Type B pancreatic cell (in vitro differentiated cells): ENCODE results near the gene DIPK1B. TPM values are rescaled to one million over a fixed set of nuclear protein-coding genes. Genes with fewer than 3 reads are reported as not detected.

Source experiments
- DNase-seq: peaks from one replicate; pipeline ENCODE4 v3.0.0; 2021; ENCODE audit warnings: mixed read lengths; ENCODE audit not compliant: unreplicated experiment; ENCODE audit errors: extremely low spot score
- H3K27ac Mint-ChIP-seq: 2 replicates; pipeline ENCODE4 v1.8.0; 2021; ENCODE audit warnings: mild to moderate bottlenecking, mixed read lengths
- H3K27me3 Mint-ChIP-seq: 2 replicates; pipeline ENCODE4 v1.8.0; 2021; ENCODE audit warnings: mixed read lengths
- H3K36me3 Mint-ChIP-seq: 2 replicates; pipeline ENCODE4 v1.8.0; 2021; ENCODE audit warnings: mixed read lengths
- H3K4me1 Mint-ChIP-seq: one replicate; pipeline ENCODE4 v1.8.0; 2021; ENCODE audit warnings: mixed read lengths; ENCODE audit not compliant: unreplicated experiment
- H3K4me3 Mint-ChIP-seq: 2 replicates; pipeline ENCODE4 v1.8.0; 2021; ENCODE audit warnings: mild to moderate bottlenecking, mixed read lengths
- H3K9me3 Mint-ChIP-seq: 2 replicates; pipeline ENCODE4 v1.8.0; 2021; ENCODE audit warnings: mixed read lengths
- total RNA-seq: library from RNA; stranded (reverse); gene quantifications from 2 replicates; pipeline ENCODE4 v1.2.1, GENCODE V29; 2021; ENCODE audit warnings: low replicate concordance
- TF ChIP-seq, protein P1 (sequence below): fragments of 200-600 bp; sonication (generic); conservative IDR thresholded peaks from 2 replicates; pipeline ENCODE4 v1.5.0; 2021; ENCODE audit warnings: antibody characterized with exemption, mild to moderate bottlenecking

The DIPK1B gene
- total RNA-seq, 1 donor from 2014 or later = 48.7 TPM

DNA sequence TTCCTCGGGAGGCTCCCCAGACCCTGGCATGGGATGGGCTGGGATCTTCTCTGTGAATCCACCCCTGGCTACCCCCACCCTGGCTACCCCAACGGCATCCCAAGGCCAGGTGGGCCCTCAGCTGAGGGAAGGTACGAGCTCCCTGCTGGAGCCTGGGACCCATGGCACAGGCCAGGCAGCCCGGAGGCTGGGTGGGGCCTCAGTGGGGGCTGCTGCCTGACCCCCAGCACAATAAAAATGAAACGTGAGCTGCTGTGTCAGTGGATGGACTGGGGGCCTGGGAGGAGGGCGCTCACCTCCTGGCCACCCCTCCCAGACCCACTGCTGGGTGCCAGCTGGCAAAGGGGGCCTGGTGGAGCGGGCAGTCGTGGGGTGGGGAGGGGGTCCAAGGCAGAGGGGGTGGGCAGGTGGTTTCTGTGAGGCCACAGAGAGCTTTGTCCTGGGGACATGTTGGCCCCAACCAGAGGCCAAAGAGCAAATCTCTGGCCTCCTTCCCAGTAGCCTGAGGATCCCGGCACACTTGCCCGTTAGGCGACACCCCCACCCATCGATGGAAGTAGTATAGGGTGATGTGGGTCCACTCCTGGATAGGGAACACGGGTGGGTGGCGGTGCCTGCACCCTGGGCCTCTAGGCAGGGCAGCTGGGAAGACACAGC, 39.8 kb upstream of the DIPK1B start:
- no peak overlapping the region for H3K4me3 Mint-ChIP-seq
- H3K4me1 Mint-ChIP-seq = no peaks in the 10 kb centered on the region
- no peak for DNase-seq
- TF ChIP-seq, protein P1, sequence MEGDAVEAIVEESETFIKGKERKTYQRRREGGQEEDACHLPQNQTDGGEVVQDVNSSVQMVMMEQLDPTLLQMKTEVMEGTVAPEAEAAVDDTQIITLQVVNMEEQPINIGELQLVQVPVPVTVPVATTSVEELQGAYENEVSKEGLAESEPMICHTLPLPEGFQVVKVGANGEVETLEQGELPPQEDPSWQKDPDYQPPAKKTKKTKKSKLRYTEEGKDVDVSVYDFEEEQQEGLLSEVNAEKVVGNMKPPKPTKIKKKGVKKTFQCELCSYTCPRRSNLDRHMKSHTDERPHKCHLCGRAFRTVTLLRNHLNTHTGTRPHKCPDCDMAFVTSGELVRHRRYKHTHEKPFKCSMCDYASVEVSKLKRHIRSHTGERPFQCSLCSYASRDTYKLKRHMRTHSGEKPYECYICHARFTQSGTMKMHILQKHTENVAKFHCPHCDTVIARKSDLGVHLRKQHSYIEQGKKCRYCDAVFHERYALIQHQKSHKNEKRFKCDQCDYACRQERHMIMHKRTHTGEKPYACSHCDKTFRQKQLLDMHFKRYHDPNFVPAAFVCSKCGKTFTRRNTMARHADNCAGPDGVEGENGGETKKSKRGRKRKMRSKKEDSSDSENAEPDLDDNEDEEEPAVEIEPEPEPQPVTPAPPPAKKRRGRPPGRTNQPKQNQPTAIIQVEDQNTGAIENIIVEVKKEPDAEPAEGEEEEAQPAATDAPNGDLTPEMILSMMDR = no peak
- H3K9me3 Mint-ChIP-seq = no peaks in the 10 kb centered on the region
- no peak overlapping the region for H3K27ac Mint-ChIP-seq
- H3K27me3 Mint-ChIP-seq = no peaks in the 10 kb centered on the region
- no peaks in the 10 kb centered on the region for H3K36me3 Mint-ChIP-seq

DNA sequence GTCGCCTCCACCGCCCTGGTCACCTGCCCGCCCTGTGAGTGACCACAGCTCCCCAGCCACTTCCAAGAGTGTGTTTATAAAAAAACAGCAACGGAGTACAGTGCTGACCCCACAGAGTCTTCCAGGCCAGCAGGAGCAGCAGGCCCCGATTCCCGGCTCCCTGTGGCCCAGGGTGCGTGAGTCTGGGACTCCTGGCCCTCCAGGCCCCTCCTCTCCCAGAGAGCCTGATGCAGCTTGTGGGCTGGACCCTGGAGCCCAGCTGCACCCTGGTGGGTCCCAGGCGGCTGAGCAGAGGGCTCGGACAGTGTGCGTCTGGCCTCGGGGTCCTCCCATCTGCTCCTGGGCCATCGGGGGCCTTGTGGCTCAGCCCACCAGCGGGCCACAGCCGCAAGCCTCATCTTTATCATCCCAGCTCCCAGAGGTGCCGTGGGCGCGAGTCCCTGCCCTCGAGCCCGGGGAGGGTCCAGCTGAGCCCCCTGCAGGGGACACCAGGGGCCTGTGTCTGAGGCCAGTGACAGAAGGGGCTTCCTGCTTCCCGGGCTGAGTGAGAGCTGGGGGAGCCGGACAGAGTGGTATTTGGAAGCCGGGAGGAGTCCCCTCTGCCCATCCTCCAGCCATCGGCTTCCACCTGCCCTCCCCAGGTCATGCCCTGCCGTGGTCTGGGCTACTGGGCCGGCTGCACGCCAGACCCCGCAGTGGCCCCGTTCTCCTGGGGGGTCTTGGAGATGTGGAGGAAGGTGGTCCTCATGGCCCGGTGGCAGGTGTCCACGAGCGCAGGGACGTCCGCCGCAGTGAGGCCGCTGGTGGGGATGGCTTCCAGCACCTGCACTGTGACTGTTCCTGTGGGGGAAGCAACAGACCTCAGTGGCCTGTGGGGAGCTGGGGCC, 39.0 kb upstream of the DIPK1B start:
- H3K4me3 Mint-ChIP-seq = no peak overlapping the region
- no peaks in the 10 kb centered on the region for H3K4me1 Mint-ChIP-seq

DNA sequence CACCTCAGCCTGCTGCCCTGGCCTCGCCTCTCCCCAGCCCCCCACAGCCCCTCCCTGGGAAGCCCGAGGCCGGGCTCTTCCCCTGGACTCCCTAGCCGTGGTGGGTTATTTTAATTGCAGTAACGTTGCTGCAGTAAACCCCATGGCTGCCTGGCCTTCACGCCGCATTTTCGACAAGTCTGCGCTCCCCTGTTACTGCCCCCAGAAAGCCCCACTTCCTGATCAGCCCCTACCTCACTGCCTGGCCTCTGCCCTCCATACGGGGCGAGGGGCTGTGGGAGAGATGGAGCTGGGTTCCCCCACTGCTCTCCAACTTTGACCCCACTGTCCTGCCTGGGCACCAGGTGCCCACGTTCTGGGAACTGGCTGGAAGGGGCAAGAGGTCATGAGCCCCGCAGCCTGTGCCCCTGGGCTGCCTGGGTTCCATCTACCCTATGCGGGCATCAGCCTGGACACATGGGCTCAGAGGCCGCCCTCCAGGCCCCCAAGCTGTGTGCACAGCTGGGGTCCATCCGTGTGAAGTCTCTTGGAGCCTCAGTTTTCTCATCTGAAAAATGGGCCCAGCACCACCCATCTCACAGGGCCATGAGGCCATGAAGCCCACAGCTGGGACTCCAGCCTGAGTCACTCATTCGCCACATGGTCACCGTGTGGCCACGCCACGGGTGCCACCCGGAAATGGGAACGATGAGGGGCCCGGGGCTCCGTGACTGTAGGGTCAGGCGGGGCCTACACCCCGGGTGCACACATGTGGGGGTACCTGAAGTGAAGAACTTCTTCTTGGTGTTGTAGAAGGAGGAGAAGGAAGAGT, 38.2 kb upstream of the DIPK1B start:
- H3K36me3 Mint-ChIP-seq = no peaks in the 10 kb centered on the region
- no peak overlapping the region for H3K27ac Mint-ChIP-seq
- H3K4me1 Mint-ChIP-seq = no peaks in the 10 kb centered on the region
- no peak for DNase-seq
- no peaks in the 10 kb centered on the region for H3K27me3 Mint-ChIP-seq
- no peaks in the 10 kb centered on the region for H3K9me3 Mint-ChIP-seq
- no peak overlapping the region for H3K4me3 Mint-ChIP-seq
- TF ChIP-seq, protein P1 = no peak

More for the DNA sequence above, 39.0 kb upstream of the DIPK1B start:
- H3K36me3 Mint-ChIP-seq = no peaks in the 10 kb centered on the region
- H3K27me3 Mint-ChIP-seq = no peaks in the 10 kb centered on the region
- no peaks in the 10 kb centered on the region for H3K9me3 Mint-ChIP-seq
- TF ChIP-seq, protein P1 = no peak
- H3K27ac Mint-ChIP-seq = no peak overlapping the region
- no peak for DNase-seq

DNA sequence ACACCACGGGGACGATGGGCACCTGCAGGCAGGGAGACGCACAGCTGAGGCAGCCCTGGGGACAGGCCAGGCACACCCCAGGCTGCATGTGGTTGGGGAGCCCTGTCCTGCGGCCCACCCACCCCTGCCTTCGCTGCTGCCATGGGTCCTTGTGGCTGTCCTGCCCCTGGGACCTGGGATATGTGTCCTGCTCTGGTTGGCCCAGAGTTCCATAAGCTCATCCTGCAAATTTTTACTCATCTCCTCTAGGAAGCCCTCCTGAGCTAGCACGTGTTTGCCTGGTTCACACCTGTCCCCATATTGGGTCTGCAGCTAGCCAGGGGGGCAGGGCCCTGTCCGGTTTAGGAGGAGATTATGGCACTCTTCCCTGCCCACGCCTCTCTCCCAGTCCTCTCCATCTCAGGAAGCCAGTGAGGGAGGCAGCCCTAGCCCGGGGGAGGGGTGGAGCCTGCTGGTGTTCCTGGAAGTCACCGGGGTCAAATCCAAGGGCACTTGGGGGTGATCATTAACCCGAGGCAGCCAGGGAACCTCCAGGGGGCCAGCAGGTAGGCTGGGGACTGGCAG, 37.5 kb upstream of the DIPK1B start:
- H3K27me3 Mint-ChIP-seq = no peaks in the 10 kb centered on the region
- H3K9me3 Mint-ChIP-seq = no peaks in the 10 kb centered on the region
- H3K36me3 Mint-ChIP-seq = no peaks in the 10 kb centered on the region
- DNase-seq = no peak
- TF ChIP-seq, protein P1 = no peak
- no peak overlapping the region for H3K4me3 Mint-ChIP-seq
- H3K27ac Mint-ChIP-seq = peak overlapping the region; percentile 29
- peaks cover 5% of the 10 kb centered on the region for H3K4me1 Mint-ChIP-seq
